ENCODE data around the gene STEAP3.

DNA sequence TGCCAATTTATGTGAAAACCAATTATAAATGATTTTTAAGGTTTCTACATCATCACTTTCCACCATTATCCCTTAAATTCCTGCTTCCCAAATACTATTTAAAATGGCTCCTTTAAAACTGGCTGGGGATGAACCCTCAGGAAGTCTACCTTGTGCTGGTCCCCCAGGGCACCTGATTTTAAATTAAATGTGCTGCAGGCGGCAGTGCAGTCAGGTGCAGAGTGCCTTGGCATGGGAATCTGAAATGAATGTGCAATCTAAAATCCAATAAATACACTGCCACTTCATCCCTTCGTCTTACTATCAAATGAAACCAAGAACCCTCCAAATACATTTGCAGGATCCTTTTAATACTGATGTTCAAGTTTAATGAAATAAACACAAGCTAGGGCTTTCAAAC is 81.2 kb downstream of the STEAP3 start:
- no peak for TF ChIP-seq EP300 (IDR thresholded peaks at IDR 0.05)
- TF ChIP-seq POLR2AphosphoS5 (IDR thresholded peaks at IDR 0.05), result no peak
- TF ChIP-seq CTCF (IDR thresholded peaks at IDR 0.05), result no peak

Measured in esophagus muscularis mucosa (tissue), 4 donors.